ENCODE results near the gene GABRA6.
"Not testable (repeated sequence)": the region's sequence is repeated elsewhere in the genome, so short reads cannot be mapped to it uniquely, and the experiment has no call there.

The GABRA6 gene

DNA sequence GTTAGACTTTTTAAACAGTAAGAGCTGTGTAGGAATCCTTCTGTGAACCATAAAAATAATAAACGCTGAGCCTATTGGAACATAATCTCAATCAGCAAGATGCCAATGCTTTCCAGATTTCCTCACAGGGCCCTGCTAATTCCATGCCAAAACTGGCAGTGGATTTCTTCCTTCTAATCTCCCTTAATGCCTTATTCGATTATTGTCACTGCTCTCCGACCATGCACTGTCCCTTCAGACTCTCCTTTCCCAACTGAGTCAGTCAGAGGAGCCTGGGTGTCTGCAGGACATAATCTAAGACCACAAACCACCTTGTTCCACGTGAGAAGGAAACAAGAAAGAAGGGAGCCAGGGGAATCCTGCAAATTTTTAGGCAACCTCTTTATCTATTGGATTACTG, at the start of gene GABRA6:
TSS of gene GABRA6 (plus strand) at position 261 of the 400 bp plus-strand sequence. CDS start 269 bp downstream, outside the sequence.
- no peak for DNase-seq

DNA sequence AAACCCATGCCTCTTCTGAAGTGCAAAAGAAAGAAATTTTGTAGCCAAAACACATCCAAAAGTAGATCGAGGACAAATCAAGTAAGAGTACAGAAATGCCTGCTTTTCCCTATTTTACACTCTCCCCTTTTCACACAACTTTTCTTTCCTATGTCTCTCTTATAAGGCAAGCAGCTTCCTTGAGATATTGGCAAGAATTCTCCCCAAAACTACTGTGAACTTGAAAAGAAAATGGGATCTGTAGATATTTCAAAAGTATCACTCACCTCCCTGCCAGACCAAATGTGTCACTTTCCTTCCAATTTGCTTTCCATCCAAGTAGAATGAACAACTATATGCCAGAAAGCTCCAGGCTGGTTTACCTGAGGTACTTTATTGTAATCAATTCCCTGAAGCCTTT, 47.9 kb upstream of the GABRA6 start:
- DNase-seq = no peak

DNA sequence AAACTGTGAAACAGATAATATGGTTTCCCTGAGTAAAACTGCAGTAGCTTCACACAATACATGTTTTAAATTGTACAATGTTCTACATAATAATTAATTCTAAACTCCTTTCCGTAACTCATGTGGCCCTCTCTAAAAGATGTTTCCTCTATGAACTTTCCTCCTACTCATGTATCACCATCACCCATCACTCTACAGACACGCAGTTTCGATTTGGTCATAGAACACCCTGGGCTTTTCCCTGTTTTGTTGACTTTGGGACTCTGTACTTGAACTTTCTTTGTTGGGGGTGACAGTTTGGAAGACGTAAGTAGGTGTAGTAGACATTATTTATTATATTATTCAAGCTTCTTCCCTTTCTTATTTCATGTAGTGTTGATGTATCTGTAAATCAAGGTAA, 44.1 kb upstream of the GABRA6 start:
- no peak for DNase-seq

DNA sequence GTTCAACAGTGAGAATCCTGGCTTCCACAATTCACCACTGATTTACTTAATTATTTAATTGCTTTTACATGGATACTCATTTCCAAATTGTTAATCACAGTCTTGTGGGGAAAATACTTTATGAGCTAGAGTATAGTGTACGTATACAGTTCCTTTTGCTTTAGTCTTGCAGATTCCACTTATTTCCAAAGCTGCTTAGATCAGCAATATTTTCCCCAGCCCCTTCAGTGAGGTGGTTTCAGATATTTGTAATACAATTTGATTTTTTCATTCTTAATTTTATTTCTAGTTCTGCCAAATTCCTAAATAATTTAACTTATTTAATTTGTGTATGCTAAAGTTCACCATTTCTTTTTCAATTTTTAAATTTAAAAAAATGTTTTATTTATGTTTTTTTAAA, 40.3 kb upstream of the GABRA6 start:
- no peak for DNase-seq

DNA sequence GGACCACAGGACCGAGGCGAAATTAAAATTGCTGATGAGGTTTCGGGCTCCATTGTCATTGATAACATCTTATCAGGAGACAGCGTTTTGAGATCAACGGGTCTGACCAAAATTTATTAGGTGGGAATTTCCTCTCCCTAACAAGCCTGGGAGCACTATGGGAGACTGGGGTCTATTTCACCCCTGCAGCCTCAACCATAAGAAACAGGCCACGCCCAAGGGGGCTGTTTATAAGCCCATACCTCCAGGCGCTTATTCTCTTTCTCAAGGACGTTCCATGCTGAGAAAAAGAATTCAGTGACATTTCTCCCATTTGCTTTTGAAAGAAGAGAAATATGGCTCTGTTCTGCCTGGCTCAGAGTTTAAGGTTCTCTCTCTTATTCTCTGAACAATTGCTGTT, 33.6 kb upstream of the GABRA6 start:
- DNase-seq = not testable (repeated sequence)

DNA sequence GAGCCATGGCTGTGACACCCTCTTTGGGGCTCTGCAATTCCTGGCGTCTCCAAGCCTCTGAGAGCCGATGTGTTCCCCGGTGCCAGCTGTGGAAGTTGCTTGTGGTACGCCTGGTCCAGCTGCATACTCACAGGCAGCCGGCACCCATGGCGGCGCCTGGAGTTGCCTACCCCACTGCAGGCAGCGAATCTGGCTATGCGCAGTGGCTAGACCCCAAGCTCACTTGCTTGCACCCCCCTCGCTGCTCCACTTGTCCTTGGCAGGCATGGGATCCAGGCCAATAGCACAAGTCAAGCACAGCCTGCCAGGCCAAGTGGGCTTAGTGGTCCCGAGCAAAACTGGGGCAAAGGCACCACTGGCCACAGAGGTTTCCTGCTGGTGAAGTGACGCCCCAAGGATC, 24.7 kb upstream of the GABRA6 start:
- no peak for DNase-seq

DNA sequence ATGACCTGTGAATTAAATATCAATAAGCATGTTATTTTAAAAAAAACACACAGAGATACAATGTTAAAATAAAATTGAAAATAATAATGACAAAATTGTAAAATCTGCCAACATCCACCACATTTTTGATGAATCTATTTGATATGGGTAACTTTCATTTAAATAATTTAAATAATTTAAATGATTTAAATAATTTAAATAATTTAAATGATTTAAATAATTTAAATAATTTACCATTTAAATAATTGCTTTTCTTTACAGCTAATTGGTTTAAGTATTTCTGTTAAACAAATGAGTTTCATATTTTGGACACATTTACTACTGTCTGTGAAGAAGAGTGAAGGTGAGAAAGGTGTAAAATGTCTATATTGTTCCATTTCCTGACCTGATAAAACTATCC, 22.1 kb upstream of the GABRA6 start:
- DNase-seq = no peak

DNA sequence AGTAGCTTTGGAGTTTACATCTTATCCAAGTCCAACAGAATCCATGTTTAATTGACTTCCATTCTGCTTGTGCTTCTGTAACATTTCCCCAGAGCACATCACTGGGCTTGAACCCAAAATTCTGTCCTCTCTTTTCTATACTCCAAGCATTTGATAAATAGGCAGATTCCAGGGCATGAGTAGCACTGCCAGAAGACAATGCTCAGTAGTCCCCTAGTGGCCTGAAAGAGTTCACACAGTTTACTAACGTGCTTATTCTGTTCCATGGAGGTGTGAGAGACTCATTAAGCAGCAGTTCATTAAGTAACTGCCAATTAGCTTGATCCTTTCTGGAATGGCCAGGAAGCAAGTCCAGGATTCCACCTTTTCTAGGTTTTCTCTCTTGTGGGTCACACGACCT, 9.4 kb upstream of the GABRA6 start:
- no peak for DNase-seq

DNA sequence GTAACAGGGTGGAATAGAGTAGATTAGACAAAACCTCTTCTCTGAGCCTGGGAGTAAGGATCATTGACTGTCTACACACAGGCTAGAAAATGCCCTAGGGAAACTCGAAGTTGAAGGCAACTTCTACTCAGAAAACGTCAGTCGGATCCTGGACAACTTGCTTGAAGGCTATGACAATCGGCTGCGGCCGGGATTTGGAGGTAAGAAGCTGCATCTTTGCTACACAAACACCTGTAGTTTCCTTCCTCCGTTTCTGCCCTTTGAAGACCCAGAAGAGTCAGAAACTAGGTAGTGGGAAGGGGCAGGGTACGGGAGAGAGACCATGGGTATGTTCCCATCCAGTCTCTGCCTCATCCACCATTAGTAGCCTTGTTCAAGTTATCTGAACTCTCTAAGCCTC, 628 bp downstream of the GABRA6 start:
- DNase-seq = no peak

DNA sequence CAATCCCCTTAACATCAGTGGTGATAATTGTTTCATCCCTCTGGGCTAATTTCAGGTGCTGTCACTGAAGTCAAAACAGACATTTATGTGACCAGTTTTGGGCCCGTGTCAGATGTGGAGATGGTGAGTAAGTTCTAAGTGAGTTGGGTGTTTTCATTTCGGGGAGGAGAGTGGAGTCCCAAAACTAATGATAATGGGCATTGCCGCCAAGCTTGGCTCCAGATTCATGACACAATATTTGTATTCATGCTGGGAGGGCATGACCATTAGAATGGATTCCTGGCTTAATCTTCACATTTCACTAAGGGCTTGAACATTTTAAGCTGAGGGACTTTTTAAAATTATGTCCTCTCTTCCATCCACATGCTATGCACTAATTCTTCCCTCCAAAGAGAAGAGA, 1.4 kb downstream of the GABRA6 start:
- DNase-seq = no peak

DNA sequence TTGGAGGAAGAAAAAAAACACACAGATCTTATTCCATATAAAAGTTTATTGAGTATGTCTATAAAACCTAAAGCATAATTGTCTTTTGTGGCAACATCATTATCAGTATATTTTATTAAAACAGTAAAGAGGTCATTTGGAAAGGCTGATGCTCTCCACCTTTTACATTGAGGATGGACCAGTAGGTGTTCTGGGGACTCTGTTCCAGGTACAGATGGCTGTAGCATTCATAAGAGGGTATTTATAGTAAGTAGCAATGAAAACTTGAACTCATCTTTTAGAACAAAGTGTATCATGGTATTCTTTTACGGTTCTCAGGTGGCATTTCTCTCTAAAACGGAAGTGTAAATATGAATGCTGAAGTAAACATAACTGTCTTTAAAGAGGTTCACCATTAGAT, 1.8 kb downstream of the GABRA6 start:
- no peak for DNase-seq

DNA sequence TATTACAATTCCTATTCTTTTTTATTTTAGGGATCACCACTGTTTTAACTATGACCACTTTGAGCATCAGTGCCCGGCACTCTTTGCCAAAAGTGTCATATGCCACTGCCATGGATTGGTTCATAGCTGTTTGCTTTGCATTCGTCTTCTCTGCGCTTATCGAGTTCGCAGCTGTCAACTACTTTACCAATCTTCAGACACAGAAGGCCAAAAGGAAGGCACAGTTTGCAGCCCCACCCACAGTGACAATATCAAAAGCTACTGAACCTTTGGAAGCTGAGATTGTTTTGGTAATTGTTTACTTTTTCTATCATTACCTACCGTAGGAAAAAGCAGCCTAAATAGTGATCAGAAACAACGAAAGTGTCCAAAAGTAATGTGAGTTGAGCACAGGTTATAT, 6.4 kb downstream of the GABRA6 start:
- DNase-seq = no peak

DNA sequence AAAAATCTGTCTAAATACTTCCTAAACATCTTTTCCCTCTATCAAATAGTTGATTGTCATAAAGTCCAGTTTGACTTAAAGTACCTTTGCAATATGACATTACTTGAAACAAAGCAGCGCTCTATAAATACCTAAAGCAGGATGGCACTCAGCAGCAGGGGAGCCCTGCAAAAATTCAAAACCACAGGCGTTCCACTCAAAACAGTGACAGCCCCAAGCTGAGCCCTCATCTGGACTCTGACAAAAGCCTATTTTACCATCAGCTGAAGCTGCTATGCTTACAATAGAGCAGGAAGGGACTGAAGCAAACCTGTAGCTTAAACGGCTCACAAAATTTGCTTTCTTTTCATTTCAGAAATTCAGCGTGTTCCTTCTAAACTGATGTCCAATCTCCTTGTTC, 11.5 kb downstream of the GABRA6 start:
- no peak for DNase-seq

DNA sequence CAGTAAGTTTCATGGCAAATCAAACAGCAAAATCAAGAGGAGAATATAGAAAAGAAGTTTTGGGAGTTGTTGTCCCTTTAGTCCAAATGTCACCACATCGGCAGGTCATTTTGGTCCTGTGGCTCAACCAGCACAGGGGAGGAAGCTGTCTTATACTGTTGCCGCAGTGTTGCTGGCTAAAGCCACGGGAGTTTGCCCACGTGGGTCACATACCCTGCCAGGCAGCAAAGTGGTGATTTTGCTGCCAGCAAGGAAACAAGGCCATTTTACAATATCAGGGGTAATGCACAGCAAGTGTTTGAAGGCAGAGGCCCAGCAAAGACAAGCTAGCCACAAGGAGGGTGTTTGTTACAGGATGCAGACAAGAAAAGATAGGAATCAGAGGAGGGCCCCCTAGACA, 14.5 kb downstream of the GABRA6 start:
- no peak for DNase-seq

DNA sequence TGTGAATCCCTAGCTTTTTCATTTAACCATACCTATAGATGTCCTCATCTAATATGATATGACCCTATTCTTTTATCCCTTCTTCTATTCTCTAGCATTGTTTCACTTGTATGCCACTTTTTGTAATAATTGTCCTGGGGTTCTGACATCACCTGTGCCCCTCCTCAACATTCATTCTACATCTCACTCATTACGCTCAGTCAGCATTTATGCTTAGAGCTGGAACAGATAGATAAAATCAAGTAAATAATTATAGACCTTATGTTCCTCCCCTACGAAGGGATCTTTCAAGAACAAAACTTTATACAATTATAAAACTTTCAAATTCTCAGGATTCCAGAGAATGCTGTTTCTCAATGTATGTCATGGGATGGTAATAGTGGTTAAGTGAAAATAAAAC, 18.0 kb downstream of the GABRA6 start:
- no peak for DNase-seq

DNA sequence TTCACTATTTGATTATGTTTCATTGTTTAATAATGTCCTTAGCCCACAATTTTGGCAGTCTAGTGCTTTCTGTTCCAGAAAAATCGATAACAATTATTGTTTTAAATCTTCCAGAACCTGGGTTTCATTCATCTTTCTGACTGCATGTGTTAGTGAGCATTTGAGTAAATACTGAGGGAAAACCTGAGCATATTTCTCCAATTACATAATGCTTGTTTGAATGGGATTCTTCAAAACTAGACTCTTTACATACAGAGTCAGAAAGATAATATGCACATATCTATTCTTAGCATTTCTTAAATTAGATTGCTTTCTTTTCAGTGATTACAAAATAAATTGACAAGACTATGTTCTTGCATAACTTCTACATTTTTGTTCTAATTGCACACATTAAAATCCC, 21.9 kb downstream of the GABRA6 start:
- DNase-seq = no peak

DNA sequence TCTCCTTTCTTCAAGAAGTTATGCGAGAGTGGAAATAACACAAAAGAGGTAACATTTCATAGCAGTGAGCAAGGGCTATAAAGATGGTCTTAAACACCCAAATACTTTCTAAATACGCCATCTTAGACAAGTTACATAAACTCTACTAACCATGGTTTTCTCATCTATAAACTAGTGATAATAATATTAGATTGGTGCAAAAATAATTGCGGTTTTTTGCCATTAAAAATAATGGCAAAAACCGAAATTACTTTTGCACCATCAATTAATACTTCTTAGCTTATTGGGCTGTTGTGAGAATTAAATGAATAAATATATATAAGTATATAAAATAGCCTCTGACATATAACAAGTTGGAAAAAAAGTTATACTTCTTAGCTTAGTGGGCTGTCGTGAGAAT, 23.7 kb downstream of the GABRA6 start:
- DNase-seq = no peak

DNA sequence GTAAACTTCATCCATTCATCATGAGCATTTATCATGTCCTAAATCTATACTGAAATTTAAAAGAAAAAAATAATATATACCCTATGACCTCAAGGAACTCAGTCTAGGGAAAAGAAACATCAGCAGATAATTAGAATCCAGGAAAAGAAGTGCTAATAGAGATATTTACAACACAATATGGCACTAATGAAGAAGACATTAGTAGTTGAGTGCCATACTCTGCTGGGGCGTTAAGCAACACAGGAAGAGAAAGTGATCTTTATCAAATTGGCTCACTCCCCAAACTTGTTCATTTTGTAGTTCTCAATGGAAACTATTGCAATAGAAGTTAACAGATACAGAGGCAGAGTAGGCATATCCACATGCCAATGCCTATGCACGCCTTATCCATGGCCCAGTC, 27.5 kb downstream of the GABRA6 start:
- DNase-seq = no peak

DNA sequence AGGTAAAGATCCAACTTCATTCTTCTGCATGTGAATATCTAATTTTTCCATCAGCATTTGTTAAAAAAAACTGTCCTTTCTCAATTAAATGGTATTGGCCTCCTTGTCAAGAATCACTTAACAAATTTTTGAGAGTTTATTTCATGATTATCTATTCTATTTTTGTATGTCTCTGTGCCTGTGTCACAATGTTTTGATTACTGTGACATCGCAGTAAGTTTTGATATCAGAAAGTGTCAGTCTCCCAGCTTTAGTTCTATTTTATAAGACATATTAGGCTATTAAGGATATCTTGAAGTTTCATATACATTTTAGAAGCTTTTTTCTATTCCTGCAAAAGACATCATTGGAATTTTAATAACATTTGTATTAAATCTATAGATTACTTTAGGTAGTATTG, 33.6 kb downstream of the GABRA6 start:
- DNase-seq = no peak

DNA sequence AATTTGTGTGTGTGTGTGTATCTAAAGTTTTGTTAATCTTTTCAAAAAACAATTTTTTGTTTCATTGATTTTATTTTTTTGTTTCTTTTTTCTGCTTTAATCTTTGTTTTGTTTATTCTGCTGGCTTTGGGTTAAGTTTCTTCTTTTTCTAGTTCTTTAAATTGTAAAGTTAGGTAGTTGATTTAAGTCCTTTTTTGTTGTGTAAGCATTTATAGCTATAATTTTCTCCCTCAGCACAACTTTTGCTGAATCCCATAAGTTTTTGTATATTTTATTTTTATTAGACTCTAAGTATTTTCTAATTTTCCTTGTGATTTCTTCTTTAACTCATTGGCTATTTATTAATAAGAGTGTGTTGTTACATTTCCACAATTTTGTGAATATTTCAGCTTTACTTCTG, 34.9 kb downstream of the GABRA6 start:
- DNase-seq = no peak

DNA sequence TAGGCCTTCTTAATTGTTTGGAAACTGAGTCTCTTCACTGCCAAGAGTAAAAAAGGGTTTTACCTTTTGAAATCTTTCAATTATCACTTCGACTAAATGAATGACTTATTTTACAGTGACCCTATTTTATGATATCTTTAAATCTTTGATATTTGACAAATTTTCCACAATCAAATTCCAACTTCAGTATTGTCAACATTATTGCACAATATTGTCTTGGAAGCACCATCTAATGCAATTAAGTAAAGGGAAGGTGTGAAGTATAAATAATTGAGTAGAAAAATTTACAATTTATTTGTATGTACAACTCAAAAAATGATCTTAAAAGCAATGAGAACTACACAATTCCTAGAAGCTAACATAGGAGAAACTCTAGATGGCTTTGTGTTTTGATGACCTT, 49.2 kb downstream of the GABRA6 start:
- no peak for DNase-seq

DNA sequence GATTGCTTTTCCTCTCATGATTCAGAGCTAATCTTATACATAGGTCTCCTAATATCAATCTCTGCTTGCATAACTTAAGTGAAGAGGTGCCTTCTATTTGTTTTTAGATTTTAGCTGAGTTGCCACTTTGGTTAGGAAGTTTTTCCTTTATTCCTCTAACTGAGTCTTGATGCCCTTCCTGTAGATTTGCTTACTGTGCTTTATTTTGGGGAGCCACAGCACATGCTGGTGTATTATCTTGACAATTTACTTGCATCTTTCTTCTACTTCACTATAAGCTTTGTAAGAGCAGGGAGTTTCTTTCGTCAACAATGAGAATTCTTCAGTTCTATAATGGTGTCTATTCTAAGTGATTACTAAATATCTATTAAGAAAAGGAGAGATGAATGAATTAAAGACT, 54.9 kb downstream of the GABRA6 start:
- DNase-seq = no peak

DNA sequence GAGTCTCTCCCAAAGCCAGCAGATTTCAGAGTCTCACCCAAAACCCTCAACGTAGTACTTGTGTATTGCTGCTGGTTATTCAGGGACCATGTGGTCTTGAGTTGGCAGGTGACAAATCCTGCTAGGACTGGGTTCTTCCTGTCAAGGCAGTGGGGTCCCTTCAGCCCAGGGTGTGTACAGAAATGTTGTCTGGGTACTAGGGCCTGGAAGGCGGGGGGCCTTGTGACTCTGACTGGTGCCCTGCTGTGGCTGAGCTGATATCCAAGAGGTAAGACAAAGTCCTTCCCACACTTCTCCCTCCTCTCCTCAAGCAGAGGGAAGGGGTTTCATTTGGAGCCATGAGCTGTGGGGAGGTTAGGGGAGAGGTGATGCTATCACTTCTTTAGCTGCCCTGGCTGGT, 58.8 kb downstream of the GABRA6 start:
- no peak for DNase-seq

DNA sequence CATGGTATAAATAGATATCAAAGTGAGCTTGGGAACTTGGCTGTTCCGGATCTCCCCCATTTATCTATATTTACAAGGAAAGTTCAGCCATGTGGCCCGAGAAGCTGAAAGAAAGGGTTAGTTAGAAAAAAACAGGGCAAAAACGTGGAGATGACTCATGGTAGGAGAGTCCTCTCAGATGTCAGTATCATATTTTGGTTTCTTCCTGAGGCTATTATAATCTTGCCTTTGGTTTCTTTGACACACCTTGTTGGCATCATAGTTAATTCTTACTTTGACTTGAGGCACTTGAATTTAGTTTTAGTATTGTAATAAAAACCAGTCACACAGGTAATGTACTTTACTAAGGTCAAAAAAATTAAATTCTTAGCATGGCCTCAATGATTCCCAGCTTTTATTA, 59.9 kb downstream of the GABRA6 start:
- DNase-seq = no peak

DNA sequence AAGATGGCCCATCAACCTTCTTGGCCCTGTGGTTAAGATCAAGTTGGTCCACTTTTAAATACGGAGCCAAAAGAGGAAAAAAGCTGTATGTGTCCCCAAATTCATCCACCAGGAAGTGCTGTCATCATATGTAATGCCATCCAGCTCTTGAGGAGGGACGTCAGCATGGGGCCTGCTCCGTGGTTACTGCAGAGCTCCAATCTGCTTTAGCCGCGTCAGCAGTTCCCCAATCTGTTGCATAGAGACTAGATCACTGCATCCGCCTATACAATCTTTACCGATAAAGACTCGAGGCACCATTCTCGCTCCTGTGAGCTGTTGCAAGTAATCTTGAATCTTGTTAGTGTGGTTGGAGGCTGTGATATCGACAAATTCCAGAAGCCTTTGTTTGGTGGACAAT, 65.7 kb downstream of the GABRA6 start:
- no peak for DNase-seq
